Measurements from ENCODE around the gene EHBP1.

- TF ChIP-seq EZH2 (IDR thresholded peaks at IDR 0.05; ENCODE audit: borderline replicate concordance, low read depth, low read length, severe bottlenecking) (no peak), POLR2AphosphoS5 (IDR thresholded peaks at IDR 0.05; ENCODE audit: insufficient read depth, low read depth, low read length) (no peak), POLR2A (IDR thresholded peaks at IDR 0.05; ENCODE audit: low read depth, low read length) (no peak), CTCF (IDR thresholded peaks at IDR 0.05; ENCODE audit: extremely low read depth in 1 of 2, insufficient read depth in 1 of 2, low read depth in 1 of 2, low read length in 2 of 2) (no peak), JUN (IDR thresholded peaks at IDR 0.05; ENCODE audit: borderline replicate concordance, insufficient read depth, insufficient read length, low read depth) (no peak)
- TF ChIP-seq, protein P1, sequence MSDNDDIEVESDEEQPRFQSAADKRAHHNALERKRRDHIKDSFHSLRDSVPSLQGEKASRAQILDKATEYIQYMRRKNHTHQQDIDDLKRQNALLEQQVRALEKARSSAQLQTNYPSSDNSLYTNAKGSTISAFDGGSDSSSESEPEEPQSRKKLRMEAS (IDR thresholded peaks at IDR 0.05; ENCODE audit: insufficient read depth, insufficient read length), result no peak
These were observed 22.5 kb downstream of the EHBP1 start for GRCh38 chr2:62727876-62728566.
